Skeletal muscle tissue (tissue), 4 donors: ENCODE results near the gene OR6C75. TPM values are rescaled to one million over a fixed set of nuclear protein-coding genes. Genes with fewer than 3 reads are reported as not detected.
"Not testable (repeated sequence)": the region's sequence is repeated elsewhere in the genome, so short reads cannot be mapped to it uniquely, and the experiment has no call there.

ENCODE experiments used
- H3K27ac ChIP-seq: one replicate; pipeline ENCODE4 v1.7.0; 2013; ENCODE audit warnings: mild to moderate bottlenecking, low read depth, low read length, inconsistent platforms
- H3K27me3 ChIP-seq, 3 donors: one replicate each; pipeline ENCODE4 v1.7.0; 2013; ENCODE audit warnings: low read length in 3 of 3; ENCODE audit not compliant: control insufficient read depth in 3 of 3, insufficient read depth in 3 of 3
- H3K36me3 ChIP-seq, 3 donors: one replicate each; pipeline ENCODE4 v1.7.0; 2013; ENCODE audit warnings: low read length in 3 of 3; ENCODE audit not compliant: control insufficient read depth in 3 of 3, insufficient read depth in 3 of 3
- H3K4me1 ChIP-seq, 3 donors: one replicate each; pipeline ENCODE4 v1.7.0; 2013; ENCODE audit warnings: low read length in 3 of 3, mild to moderate bottlenecking in 3 of 3; ENCODE audit not compliant: control insufficient read depth in 3 of 3, insufficient read depth in 3 of 3
- H3K4me3 ChIP-seq, 3 donors: one replicate each; pipeline ENCODE4 v1.7.0; 2013; ENCODE audit warnings: low read length in 3 of 3
- H3K9ac ChIP-seq, 3 donors: one replicate each; pipeline ENCODE4 v1.7.0; 2013; ENCODE audit warnings: low read length in 3 of 3, mild to moderate bottlenecking in 3 of 3, moderate library complexity in 2 of 3, low read depth in 1 of 3
- H3K9me3 ChIP-seq, 3 donors: one replicate each; pipeline ENCODE4 v1.7.0; 2013; ENCODE audit warnings: low read length in 3 of 3; ENCODE audit not compliant: control insufficient read depth in 3 of 3
- total RNA-seq: library from RNA; depleted of rRNA; stranded (reverse); fragments of >200 nt; gene quantifications from one replicate; pipeline ENCODE4 v1.2.3, GENCODE V29; 2014
- donor health status: Osteomylitis.

The OR6C75 gene
- total RNA-seq, result not detected

DNA sequence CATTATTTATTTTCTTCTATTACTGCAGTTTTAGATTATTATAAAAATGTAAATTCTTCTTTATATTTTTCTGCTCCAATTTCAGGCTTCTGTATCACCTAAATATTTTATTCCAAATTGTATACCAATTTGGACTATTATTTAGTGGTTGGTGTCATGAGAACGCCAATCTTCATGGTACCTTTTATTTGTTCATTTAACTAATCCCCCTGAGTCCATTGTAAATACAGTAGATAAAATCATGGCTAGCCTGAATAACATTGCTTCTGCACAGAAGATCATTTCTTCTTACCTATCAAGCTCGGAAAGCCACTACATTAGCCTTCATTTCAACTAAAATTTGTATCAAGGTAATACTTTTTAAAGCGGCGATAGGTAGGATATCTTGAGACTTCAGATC lies at the start of gene OR6C75:
TSS of gene OR6C75 (plus strand) at position 301 of the 400 bp plus-strand sequence. CDS start 2,136 bp downstream, outside the sequence.
- no peak within 1 kb of the TSS for H3K4me3 ChIP-seq
- no peaks in the 10 kb centered on the region for H3K4me1 ChIP-seq
- H3K27me3 ChIP-seq, result no peaks in the 10 kb centered on the region
- no peaks in the 10 kb centered on the region for H3K36me3 ChIP-seq
- no peak within 1 kb of the TSS for H3K27ac ChIP-seq
- H3K9me3 ChIP-seq, result no peaks in the 10 kb centered on the region
- no peak within 1 kb of the TSS for H3K9ac ChIP-seq

DNA sequence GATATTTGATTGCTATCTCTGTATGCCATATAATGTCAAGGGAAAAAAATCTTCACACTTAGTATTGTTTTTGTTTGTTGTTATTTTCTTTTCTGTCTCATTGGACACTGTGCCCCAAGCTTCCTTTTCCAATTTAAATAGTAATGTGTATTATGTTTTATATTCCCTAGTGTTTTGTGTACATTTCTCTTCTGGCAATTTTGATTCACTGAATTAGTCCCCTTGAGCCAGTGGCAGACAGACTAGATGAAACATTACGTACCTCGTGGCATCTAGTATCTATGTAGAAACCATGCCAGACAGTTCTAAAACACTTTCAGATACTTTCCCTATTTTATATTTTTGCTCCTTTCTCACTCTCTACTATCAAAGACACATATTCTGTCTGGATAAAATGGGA lies 48.7 kb upstream of the OR6C75 start, which contains the start of gene OR6C1:
TSS of gene OR6C1 (plus strand) at position 301 of the 400 bp plus-strand sequence. CDS start 6,257 bp downstream, outside the sequence.
- no peak within 1 kb of the TSS for H3K9ac ChIP-seq
- H3K27me3 ChIP-seq, result no peaks in the 10 kb centered on the region
- H3K27ac ChIP-seq, result no peak within 1 kb of the TSS
- no peak within 1 kb of the TSS for H3K4me3 ChIP-seq
- no peaks in the 10 kb centered on the region for H3K4me1 ChIP-seq
- H3K9me3 ChIP-seq, result no peaks in the 10 kb centered on the region
- H3K36me3 ChIP-seq, result no peaks in the 10 kb centered on the region

DNA sequence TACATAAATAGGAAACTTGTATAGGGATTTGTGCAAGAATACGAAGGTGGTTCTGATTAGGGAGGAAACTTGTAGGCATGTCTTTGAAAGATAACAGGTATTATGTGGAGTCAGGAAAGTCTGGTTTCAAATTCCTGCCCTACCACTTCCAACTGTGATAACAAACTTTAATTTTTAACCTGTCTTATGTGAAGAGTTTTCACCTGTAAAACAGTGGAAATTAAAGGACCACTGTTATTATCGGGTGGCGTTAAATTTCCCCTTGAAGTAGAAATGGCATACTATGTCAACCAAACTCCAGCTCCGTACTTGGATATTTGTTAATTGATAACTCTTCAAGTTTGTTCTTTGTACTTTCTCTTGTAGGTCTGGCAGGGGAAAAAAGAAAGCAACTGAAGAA lies 42.6 kb upstream of the OR6C75 start:
- Histone ChIP-seq H3K27me3 (no peaks in the 10 kb centered on the region), H3K9ac (no peak overlapping the region), H3K27ac (no peak overlapping the region), H3K36me3 (no peaks in the 10 kb centered on the region), H3K4me1 (no peaks in the 10 kb centered on the region), H3K9me3 (no peaks in the 10 kb centered on the region), H3K4me3 (no peak overlapping the region)

DNA sequence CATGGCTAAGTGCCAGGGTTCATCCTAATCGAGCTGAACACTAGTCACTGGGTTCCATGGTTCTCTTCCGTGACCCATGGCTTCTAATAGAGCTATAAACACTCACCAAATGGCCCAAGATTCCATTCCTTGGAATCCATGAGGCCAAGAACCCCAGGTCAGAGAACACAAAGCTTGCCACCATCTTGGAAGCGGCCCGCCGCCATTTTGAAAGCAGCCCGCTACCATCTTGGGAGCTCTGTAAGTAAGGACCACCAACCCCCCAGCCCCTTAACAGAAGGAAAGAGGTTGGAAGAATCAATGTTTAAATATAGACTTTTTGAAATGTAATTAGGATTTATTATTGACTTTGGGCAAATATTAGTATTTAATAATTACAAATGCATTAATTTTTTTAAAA lies 37.0 kb upstream of the OR6C75 start:
- not testable (repeated sequence) for H3K9me3 ChIP-seq, H3K4me1 ChIP-seq, H3K27me3 ChIP-seq, H3K27ac ChIP-seq, H3K4me3 ChIP-seq, H3K36me3 ChIP-seq, H3K9ac ChIP-seq

DNA sequence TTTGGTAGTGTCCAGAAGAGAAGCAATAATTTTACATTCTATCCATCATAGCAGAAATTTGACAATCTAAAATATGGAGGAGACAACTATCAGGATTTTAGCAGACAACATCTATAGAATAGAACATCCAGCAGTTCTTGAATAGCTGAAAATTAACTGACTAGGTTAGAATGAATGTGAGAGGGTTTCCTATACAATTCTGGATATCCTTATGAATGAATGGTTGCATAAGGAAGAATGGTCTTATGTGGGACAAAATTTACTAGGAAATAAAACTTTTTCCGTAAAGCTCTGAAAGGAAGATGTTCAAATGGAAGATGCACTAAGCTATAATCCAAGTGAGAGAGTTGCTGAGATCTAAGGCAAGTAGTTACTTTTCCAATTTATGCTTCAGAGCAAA lies 32.3 kb upstream of the OR6C75 start, which contains the start of gene OR6C3:
TSS of gene OR6C3 (plus strand) at position 301 of the 400 bp plus-strand sequence. CDS start 955 bp downstream, outside the sequence.
- Histone ChIP-seq H3K27ac (no peak within 1 kb of the TSS), H3K9me3 (no peaks in the 10 kb centered on the region), H3K9ac (no peak within 1 kb of the TSS), H3K27me3 (no peaks in the 10 kb centered on the region), H3K4me3 (no peak within 1 kb of the TSS), H3K4me1 (no peaks in the 10 kb centered on the region), H3K36me3 (no peaks in the 10 kb centered on the region)

DNA sequence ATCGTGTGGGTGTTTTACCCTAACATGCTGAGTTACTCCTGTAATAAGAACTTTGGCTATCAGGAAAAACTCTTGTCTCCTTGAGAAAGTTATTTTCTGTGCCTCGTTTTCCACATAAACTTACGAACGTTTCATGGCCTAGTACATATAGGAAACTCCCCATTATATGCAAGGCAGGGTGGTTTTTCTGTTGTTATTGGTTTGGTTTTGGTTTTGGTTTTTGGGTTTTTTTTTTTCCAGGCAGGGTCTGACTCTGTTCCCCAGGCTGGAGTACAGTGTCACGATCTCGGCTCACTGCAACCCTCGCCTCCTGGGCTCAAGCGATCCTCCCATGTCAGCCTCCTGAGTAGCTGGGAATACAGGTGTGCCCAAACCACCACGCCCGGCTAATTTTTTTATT lies 26.8 kb upstream of the OR6C75 start:
- no peak overlapping the region for H3K27ac ChIP-seq

DNA sequence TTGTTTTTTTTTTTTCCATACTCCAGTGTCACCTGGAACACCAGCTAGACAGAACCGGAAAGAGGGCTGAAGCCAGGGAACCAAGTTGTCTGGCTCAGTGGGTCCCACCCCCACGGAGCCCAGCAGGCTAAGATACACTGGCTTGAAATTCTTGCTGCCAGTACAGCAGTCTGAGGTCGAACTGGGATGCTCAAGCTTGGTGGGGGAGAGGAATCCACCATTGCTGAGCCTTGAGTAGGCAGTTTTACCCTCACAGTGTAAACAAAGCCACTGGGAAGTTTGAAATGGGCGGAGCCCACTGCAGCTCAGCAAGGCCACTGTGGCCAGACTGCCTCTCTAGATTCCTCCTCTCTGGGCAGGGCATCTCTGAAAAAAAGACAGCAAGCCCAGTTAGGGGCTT lies 7.4 kb upstream of the OR6C75 start:
- H3K4me1 ChIP-seq, H3K9ac ChIP-seq, H3K4me3 ChIP-seq, H3K27me3 ChIP-seq, H3K27ac ChIP-seq, H3K36me3 ChIP-seq, H3K9me3 ChIP-seq: not testable (repeated sequence)

More for the DNA sequence above, 26.8 kb upstream of the OR6C75 start:
- no peaks in the 10 kb centered on the region for H3K36me3 ChIP-seq
- H3K9ac ChIP-seq, result no peak overlapping the region
- no peaks in the 10 kb centered on the region for H3K27me3 ChIP-seq
- H3K4me1 ChIP-seq, result no peaks in the 10 kb centered on the region
- no peak overlapping the region for H3K4me3 ChIP-seq
- H3K9me3 ChIP-seq, result no peaks in the 10 kb centered on the region

DNA sequence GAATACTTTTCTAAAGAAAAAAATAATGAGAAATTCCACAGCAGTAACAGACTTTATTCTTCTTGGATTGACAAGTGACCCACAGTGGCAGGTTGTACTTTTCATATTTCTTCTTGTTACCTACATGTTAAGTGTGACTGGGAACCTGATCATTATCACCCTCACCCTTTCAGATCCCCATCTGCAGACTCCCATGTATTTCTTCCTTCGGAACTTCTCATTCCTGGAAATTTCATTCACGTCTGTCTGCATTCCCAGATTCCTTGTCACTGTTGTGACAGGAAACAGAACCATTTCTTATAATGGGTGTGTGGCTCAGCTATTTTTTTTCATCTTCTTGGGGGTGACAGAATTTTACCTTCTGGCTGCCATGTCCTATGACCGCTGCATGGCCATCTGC lies 2.3 kb downstream of the OR6C75 start:
- H3K27me3 ChIP-seq, result no peaks in the 10 kb centered on the region
- H3K9ac ChIP-seq, result no peak overlapping the region
- H3K4me1 ChIP-seq, result no peaks in the 10 kb centered on the region
- no peak overlapping the region for H3K4me3 ChIP-seq
- H3K27ac ChIP-seq, result no peak overlapping the region
- no peaks in the 10 kb centered on the region for H3K36me3 ChIP-seq
- no peaks in the 10 kb centered on the region for H3K9me3 ChIP-seq

DNA sequence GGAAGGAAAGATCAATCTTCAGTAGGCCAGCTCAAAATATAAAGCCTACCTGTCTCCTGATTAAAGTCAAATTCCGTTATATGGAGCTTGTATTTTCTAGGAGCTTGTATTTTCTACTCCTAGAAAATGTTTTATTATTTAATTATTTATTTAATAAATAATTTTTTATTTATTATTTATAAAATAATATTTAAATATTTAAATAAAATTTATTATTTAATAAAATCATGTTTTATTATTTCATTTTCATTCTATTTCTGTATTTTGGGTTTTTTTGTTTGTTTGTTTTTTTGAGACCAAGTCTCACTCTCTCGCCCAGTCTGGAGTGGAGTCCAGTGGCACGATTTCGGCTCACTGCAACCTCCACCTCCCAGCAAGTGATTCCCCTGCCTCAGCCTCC lies 9.7 kb downstream of the OR6C75 start:
- H3K27ac ChIP-seq, result no peak overlapping the region

DNA sequence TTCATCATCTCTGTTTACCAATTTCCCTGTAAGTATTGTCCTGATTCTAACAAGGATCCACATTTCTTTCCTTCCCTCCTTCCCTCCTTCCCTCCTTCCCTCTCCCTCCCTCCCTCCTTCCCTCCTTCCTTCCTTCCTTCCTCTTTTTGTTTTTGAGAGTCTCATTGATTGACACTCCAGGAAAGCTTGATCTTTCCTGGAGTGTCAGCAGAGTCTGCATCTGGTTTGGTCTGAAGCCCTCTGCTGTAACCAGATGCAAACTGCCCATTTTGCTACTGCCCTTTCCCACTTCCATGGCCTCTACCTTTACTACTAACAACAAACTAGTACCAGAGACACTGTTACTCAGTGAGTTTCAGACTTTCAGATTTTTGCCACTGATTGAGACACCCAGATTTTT lies 23.1 kb downstream of the OR6C75 start:
- Histone ChIP-seq H3K9me3 (no peaks in the 10 kb centered on the region), H3K4me3 (no peak overlapping the region), H3K4me1 (no peaks in the 10 kb centered on the region), H3K27ac (no peak overlapping the region), H3K27me3 (no peaks in the 10 kb centered on the region), H3K36me3 (no peaks in the 10 kb centered on the region), H3K9ac (no peak overlapping the region)

More for the DNA sequence above, 9.7 kb downstream of the OR6C75 start:
- no peaks in the 10 kb centered on the region for H3K36me3 ChIP-seq
- H3K9me3 ChIP-seq, result no peaks in the 10 kb centered on the region
- H3K4me3 ChIP-seq, result no peak overlapping the region
- no peaks in the 10 kb centered on the region for H3K4me1 ChIP-seq
- no peaks in the 10 kb centered on the region for H3K27me3 ChIP-seq
- H3K9ac ChIP-seq, result no peak overlapping the region
